Stimulated activated CD4-positive, alpha-beta T cell treated with anti-CD3 and anti-CD28 coated beads, Interleukin-15, amount 100 ng/mL, for 48 hours (primary cell): ENCODE measurements around the gene DNAI2.

Experiments
- DNase-seq, 2 donors: peaks; one replicate each; pipeline ENCODE4 v3.0.0-alpha.2; 2020; ENCODE audit warnings: low read depth in 2 of 2

DNAI2 gene, protein sequence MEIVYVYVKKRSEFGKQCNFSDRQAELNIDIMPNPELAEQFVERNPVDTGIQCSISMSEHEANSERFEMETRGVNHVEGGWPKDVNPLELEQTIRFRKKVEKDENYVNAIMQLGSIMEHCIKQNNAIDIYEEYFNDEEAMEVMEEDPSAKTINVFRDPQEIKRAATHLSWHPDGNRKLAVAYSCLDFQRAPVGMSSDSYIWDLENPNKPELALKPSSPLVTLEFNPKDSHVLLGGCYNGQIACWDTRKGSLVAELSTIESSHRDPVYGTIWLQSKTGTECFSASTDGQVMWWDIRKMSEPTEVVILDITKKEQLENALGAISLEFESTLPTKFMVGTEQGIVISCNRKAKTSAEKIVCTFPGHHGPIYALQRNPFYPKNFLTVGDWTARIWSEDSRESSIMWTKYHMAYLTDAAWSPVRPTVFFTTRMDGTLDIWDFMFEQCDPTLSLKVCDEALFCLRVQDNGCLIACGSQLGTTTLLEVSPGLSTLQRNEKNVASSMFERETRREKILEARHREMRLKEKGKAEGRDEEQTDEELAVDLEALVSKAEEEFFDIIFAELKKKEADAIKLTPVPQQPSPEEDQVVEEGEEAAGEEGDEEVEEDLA

GRCh38 chr17:74274060-74274708 lies at the start of gene DNAI2:
Gene DNAI2, plus strand, starts transcription at chr17:74274234. Its CDS starts 7,584 bp downstream, at chr17:74281818.
- no peak for DNase-seq

GRCh38 chr17:74224959-74225725 lies 48.9 kb upstream of the DNAI2 start:
- no peak for DNase-seq

- no peak for DNase-seq
Observed at GRCh38 chr17:74226252-74226651, 47.8 kb upstream of the DNAI2 start.

DNA sequence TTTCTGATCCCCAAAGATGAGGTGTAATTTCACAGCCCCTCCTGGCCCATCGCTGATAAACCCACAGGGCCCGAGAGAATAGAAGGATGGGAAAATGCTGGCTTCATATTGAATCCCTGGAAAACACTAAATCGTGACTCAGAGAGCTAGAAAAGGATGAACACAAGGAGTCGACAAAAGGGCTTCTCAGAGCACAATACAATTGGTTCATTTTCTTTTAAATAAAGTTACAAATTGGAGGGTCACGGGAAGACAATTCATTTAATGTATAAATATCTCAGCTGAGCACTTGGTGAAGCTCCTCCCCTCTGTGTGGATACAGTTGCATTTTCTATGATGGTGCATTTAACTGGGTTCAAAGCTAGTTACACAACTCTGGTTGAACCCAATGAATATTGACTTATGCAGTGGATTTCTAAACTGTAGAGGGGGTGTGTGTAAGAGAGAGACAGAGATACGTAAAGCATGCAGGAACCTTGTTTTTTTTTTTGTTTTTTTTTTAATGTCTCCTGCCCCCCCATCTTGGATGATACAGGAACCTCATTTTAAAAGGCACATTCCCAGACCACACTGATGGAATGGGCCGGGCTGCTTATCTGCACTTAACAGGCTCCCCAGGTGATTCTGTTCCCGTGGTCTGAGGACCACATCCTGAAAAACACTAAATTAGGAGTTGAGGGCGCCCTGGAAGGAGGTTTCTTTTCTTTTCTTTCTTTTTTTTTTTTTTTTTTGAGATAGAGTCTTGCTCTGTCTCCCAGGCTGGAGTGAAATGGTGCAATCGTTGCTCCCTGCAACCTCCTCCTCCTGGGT lies 46.6 kb upstream of the DNAI2 start:
- no peak for DNase-seq

DNA sequence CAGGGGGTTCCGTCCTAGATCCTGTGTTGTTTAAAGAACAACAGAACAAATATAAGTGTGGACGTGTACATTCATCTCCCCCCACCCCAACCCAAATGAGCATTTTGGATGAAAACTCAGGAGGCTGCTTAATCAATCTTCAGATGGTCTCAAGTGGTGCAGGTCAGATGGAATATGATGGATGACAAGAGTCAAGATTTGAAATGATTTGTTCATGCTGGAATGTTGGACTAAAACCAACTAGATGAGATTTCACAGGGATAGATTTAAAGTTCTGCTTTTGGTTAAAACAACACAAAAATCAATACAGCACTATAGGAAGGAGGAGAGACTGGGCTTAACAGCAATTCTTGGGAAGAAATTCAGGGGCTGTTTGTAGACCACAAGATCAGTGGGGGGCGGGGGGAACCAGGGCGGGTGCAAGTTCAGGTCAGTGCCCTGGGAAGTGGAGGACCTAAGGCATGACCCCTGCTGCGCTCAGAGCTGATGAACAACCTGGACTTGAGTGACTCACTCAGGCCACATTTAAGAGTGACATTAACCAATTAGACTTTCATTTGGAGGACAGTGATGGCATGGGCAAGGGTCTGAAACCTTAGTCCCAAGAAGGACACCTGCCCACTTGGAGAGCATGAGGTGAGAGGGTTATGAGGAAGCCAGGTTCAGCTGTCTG lies 45.6 kb upstream of the DNAI2 start:
- DNase-seq: no peak

DNA sequence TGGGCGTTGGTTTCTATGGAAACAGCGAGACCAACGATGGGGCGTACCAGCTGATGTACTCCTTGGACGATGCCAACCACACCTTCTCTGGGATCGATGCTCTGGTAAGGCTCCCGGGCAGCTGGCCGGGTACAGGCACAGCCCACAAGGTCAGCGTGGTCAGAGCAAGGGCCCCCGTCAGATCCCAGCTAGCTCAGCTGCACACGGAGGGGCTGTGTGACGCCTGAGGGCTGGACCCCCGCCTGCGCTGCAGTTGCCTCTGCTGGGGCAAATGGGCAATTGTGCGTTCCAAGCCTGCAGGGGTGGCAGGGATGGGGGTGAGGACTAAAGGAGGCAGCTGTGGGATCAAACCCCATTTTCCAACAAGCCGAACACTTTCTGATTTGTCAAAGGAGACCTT lies 43.1 kb upstream of the DNAI2 start:
- no peak for DNase-seq

GRCh38 chr17:74231928-74232907 lies 41.8 kb upstream of the DNAI2 start:
- DNase-seq: no peak

GRCh38 chr17:74233937-74234336 lies 40.1 kb upstream of the DNAI2 start:
- DNase-seq: no peak

DNA sequence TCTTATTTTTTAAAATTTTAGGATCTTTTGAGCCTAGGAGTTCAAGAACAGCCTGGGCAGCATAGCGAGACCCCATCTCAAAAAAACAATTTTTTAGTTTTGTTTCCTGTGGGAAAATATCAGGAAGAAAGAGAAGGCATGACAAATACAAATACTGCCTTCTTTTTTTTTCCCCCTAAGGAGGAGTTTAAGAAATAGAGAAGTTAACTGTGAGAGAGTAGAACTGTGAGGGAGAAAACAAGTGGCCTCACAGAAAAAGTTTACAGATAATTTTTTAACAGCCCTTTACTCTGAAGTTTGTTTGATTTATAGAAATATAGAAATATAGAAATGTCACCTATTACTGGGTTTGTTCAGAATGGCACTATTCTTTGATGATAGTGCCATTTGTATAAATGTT lies 39.5 kb upstream of the DNAI2 start:
- DNase-seq: no peak

GRCh38 chr17:74235040-74235581 lies 38.9 kb upstream of the DNAI2 start:
- no peak for DNase-seq

DNA sequence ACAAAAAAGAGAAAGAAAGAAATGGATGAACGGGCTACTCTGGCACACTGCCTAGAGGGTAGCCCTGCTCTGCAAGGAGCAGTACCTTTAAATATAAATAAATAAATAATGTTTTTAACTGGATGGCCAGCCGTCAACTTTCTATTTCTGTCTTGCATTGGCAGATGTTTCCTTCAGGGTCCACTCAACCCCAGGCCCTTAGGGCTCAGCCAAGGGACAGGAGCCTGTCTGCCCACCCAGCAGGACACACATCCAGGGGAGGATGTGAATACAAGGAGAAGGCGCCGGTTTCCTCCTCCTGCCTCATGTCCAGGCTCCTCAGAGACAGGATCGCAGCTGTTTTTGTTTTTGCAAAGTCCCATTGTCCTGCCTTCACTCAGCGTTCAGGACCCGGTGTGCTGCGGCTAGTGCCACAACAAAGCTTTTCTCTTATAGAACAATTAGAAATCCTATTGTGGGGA lies 38.1 kb upstream of the DNAI2 start:
- DNase-seq: no peak

DNA sequence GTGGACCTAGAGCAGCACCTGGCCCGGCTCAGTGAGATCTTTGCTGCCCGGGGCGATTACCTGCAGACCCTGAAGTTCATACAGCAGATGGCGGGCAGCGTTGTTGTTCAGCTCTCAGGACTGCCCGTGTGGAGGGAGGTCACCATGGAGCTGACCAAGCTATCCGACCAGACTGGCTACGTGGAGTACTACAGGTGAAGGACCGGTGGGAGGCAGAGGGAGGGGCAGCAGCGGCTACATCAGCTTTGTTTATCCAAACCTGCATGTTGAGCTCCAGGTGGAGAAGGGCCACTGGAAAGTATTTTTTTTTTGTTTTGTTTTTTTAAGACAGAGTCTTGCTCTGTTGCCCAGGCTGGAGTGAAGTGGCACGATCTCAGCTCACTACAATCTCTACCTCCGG lies 36.7 kb upstream of the DNAI2 start:
- no peak for DNase-seq

DNA sequence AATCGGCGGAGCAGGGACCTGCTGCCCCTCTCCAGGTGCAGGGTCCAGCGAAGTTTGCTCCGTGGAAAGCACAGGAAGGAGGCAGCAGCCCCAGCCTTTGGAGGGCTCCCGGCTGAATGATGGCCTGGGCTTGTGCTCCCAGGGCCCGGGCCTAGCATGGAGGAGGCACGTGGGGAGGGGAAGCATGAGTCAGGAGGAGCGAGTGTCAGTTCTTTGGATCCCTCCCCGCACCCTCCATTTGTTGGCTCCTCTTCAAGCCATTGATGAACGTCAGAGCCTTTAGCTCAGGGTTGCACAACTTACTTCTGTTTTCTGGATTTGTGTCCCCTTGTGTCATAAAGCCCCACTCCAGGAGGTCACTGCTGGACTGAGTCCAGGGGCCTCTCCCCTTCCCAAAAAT lies 34.9 kb upstream of the DNAI2 start:
- no peak for DNase-seq

GRCh38 chr17:74240618-74241205 lies 33.3 kb upstream of the DNAI2 start:
- DNase-seq: no peak

- no peak for DNase-seq
Observed at GRCh38 chr17:74241431-74241830, 32.6 kb upstream of the DNAI2 start.

- no peak for DNase-seq
Observed at GRCh38 chr17:74241847-74242246, 32.2 kb upstream of the DNAI2 start.

GRCh38 chr17:74243013-74243755 lies 30.9 kb upstream of the DNAI2 start:
- no peak for DNase-seq

- no peak for DNase-seq
Observed at GRCh38 chr17:74244128-74244527, 29.9 kb upstream of the DNAI2 start.
